Fibroblast of villous mesenchyme (primary cell): ENCODE data around the gene APP. TPM values are rescaled to one million over a fixed set of nuclear protein-coding genes. Genes with fewer than 3 reads are reported as not detected.

Experiments
- DNase-seq: peaks from one replicate; pipeline ENCODE4 v3.0.0-alpha.2; 2010; ENCODE audit warnings: low read depth
- H3K4me3 ChIP-seq: 2 replicates; pipeline ENCODE4 v1.5.1; 2011; ENCODE audit warnings: low read depth, mild to moderate bottlenecking, low read length
- total RNA-seq: library from RNA; depleted of rRNA; stranded (reverse); fragments of >200 nt; gene quantifications from 2 replicates; pipeline ENCODE4 v1.2.3, GENCODE V29; 2012
- TF ChIP-seq, protein P1 (sequence below): IDR thresholded peaks from 2 replicates; pipeline ENCODE4 v1.5.1; 2012; ENCODE audit warnings: low read depth, mild to moderate bottlenecking, low read length; ENCODE audit not compliant: insufficient read depth

The APP gene
- total RNA-seq, 1 donor, result 353 TPM

DNA sequence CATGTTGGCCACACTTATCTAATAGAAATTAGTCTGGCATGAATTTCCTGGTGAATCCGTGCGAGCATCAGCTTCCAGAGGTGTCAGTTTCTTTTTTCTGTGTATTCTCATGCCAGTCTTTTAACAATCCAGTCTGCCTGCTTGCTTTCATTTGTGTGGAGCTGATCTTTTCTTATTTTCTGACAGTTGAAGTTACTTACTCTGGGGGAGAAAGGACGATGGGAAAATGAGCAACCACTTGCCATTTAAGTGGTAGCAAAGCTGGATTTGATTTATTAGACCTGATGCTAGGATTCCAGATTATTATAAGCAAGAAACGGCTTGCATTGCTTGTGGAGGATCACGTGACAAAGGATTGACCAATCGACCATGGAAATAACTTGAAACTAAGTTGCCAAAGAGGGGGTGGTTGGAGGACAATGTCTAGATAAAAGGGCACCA is 24.3 kb upstream of the APP start:
- H3K4me3 ChIP-seq, result peak overlapping the region; percentile 27
- peak; percentile 38 for DNase-seq
- TF ChIP-seq, protein P1, sequence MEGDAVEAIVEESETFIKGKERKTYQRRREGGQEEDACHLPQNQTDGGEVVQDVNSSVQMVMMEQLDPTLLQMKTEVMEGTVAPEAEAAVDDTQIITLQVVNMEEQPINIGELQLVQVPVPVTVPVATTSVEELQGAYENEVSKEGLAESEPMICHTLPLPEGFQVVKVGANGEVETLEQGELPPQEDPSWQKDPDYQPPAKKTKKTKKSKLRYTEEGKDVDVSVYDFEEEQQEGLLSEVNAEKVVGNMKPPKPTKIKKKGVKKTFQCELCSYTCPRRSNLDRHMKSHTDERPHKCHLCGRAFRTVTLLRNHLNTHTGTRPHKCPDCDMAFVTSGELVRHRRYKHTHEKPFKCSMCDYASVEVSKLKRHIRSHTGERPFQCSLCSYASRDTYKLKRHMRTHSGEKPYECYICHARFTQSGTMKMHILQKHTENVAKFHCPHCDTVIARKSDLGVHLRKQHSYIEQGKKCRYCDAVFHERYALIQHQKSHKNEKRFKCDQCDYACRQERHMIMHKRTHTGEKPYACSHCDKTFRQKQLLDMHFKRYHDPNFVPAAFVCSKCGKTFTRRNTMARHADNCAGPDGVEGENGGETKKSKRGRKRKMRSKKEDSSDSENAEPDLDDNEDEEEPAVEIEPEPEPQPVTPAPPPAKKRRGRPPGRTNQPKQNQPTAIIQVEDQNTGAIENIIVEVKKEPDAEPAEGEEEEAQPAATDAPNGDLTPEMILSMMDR, result no peak

DNA sequence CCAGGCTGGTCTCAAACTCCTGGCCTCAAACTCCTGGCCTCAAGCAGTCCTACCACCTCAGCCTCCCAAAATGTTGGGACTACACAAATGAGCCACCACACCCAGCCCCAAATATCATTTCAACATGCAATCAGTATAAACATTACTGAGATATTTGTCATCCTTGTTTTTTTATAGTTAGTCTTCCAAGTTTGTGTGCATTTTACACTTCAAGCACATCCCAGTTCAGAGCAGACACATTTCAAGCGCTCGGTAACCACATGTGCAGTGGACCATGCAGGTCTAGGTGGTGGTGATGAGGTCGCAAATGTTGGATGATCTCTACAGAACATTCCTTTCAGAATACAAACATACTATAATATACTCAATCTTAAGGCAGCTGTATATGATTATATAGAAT is 23.8 kb upstream of the APP start:
- TF ChIP-seq, protein P1, result no peak
- no peak for DNase-seq
- H3K4me3 ChIP-seq, result no peak overlapping the region

DNA sequence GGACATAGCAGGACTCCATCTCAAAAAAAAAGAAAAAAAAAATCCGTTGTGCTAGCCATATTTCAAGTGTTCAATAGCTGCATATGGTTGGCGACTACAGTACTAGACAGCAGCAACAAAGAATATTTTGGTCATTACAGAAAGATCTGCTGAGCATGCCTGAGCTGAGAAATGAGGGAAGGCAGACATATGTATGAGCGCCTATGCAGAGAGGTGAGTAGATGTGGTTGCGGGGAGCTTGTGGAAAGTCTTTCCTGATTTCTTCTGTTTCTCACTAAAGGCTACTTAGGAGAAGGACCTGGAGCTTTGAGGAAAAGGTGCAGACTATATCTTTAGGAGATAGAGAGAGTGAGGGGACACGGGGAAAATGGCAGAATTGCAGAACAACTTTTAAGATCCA is 21.0 kb upstream of the APP start:
- no peak overlapping the region for H3K4me3 ChIP-seq
- TF ChIP-seq, protein P1, result no peak
- DNase-seq, result no peak

DNA sequence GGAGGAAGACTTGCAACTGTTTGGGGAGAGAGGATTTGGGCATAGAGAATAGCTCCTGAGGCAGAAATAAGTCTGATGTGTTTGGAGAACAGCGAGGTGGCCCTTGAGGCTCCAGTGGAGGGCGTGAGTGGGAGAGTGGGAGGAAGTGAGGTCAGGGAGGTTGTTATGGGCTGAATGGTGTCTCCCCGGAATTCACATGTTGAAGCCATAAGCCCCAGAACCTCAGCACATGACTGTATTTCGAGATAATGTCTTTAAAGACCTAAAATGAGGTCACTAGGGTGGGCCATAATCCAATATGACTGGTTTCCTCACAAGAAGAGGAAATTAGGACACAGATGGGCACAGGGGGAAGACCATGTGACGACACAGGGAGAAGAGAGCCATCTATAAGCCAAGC is 17.9 kb upstream of the APP start:
- TF ChIP-seq, protein P1, result no peak
- DNase-seq, result no peak
- H3K4me3 ChIP-seq, result no peak overlapping the region

DNA sequence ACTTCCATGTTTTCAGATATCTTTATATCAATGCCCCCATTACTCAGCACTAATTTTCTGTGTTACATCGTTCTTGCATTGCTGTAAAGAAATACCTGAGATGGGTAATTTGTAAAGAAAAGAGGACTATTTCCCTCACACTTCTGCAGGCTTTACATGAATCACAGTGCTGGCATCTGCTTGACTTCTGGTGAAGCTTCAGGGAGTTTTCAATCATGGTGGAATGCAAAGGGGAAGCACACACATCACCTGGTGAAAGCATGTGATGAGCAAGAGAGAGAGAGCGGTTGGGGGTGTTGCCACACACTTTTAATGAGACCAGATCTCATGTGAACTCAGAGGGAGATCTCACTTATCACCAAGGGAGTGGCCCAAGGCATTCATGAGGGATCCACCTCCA is 14.9 kb upstream of the APP start:
- TF ChIP-seq, protein P1, result no peak

DNA sequence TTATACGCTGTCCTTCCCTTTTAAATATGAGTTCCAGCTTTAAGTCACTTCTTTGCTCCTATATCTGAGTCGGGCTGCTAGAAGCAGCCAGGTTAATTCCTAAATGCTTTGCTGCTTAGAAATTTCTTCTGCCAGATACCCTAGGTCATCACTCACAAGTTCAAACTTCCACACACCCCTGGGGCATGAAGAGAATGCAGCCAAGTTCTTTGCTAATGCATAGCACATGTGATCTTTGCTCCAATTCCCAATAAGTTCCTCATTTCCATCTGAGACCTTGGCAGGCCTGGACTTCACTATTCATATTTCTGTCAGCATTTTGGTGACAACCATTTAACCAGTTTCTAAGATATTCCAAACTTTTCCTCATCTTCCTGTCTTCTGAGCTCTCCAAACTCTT is 14.5 kb upstream of the APP start:
- no peak overlapping the region for H3K4me3 ChIP-seq
- TF ChIP-seq, protein P1, result no peak
- no peak for DNase-seq

More for the DNA sequence above, 14.9 kb upstream of the APP start:
- H3K4me3 ChIP-seq, result no peak overlapping the region
- DNase-seq, result no peak

DNA sequence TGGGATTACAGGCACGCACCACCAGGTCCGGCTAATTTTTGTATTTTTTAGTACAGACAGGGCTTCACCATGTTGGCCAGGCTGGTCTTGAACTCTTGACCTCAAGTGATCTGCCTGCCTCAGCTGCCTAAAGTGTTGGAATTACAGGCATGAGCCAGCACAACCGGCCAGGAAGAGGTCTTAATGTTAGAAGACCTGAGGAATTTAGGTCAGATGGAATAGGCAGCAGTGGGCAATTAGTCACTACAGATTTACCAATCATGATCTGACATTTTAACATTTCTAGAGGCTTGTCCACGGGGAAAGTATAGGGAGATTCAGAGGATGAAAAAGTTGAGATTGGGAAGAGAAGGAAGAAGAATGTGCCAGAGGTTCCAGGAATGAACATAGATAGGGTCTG is 8.9 kb upstream of the APP start:
- TF ChIP-seq, protein P1, result no peak
- no peak for DNase-seq
- H3K4me3 ChIP-seq, result no peak overlapping the region
